Measurements from ENCODE around the gene EMSY. TPM values are rescaled to one million over a fixed set of nuclear protein-coding genes. Genes with fewer than 3 reads are reported as not detected.
"Not testable (repeated sequence)": the region's sequence is repeated elsewhere in the genome, so short reads cannot be mapped to it uniquely, and the experiment has no call there.

EMSY gene
- polyA plus RNA-seq, 1 donor (not counting 4 experiments of a cell fraction or from before 2014, with no cell fraction given): 11.3 TPM

DNA sequence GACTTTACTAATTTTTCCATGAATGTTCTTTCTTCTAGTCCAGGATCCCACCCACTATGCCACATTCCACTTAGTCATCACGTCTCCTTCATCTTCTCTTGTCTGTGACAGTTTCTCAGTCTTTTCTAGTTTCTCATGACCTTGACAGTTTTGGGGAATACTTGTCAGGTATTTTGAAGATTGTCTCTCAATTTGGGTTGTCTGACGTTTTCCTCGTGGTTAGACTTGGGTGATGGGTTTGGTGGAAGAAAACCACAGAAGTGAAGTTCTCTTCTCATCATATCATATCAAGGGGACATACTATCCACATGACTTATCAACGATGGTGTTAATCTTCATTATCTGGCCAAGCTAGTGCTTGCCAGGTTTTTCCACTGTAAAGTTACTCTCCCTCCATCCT, 123.3 kb downstream of the EMSY start:
- H3K4me3 ChIP-seq (ENCODE audit: control insufficient read depth in 2 of 3, extremely low read depth in 1 of 3, insufficient read depth in 2 of 3, low read depth in 1 of 3, low read length in 3 of 3): no peak overlapping the region
- H3K27me3 ChIP-seq (ENCODE audit: control insufficient read depth, extremely low read depth, insufficient read depth, low read length): no peaks in the 10 kb centered on the region
- no peak overlapping the region for H3K27ac ChIP-seq (ENCODE audit: control insufficient read depth, insufficient read depth, low read length)
- no peaks in the 10 kb centered on the region for H3K9me1 ChIP-seq (ENCODE audit: control insufficient read depth, extremely low read depth, insufficient read depth, low read length)
- no peak overlapping the region for H3K4me2 ChIP-seq (ENCODE audit: control insufficient read depth, extremely low read depth, insufficient read depth, low read depth, low read length)
- dilution Hi-C loops (cut with MboI; ENCODE audit: extremely low pct_ligation_motif_present, low sequenced_read_pairs): no loop called here
- H3K36me3 ChIP-seq (ENCODE audit: control insufficient read depth in 2 of 2, extremely low read depth in 1 of 2, insufficient read depth in 2 of 2, low read length in 2 of 2): no peaks in the 10 kb centered on the region
- DNase-seq (ENCODE audit: low read depth, low spot score) (no peak), FAIRE-seq (no peak)
- H3K79me2 ChIP-seq (ENCODE audit: control insufficient read depth, insufficient read depth, low read length): no peaks in the 10 kb centered on the region
- H3K9me3 ChIP-seq (ENCODE audit: control insufficient read depth, low read depth, low read length): no peaks in the 10 kb centered on the region
- H3K9ac ChIP-seq (ENCODE audit: control insufficient read depth, extremely low read depth, insufficient read depth, low read length): no peak overlapping the region
- H3K4me1 ChIP-seq (ENCODE audit: control insufficient read depth, extremely low read depth, insufficient read depth, low read length): no peaks in the 10 kb centered on the region
- TF ChIP-seq EZH2 (IDR thresholded peaks at IDR 0.05; ENCODE audit: low read length) (no peak), CTCF (optimal IDR thresholded peaks at IDR 0.05 in 1 of 3, IDR thresholded peaks at IDR 0.05 in 1 of 3, conservative IDR thresholded peaks at IDR 0.05 in 1 of 3; ENCODE audit: extremely low read depth in 1 of 3, insufficient read depth in 2 of 3, low read length in 3 of 3) (no peak)
- H4K20me1 ChIP-seq (ENCODE audit: control insufficient read depth, extremely low read depth, insufficient read depth, low read length): no peaks in the 10 kb centered on the region
- no peak overlapping the region for H2AFZ ChIP-seq (ENCODE audit: control insufficient read depth, low read length)

DNA sequence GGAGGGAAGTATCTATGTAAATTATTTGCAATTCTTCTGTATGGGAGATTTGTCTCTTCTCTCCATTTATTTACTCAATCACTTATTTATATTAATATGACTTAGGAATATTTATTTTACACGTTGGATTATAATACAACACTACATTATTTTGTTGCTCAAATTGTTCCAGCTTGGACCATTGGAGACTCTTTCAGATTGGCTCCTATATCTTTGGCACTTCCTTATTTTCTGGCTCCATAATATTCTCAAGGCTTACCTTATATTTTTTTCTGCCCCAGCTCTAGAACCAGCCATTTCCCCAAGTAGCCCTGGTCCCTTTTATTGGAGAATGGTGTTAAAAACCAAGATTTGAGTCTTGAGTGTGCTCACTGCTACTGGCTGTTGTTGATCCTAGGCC, 123.8 kb downstream of the EMSY start:
- TF ChIP-seq EZH2 (IDR thresholded peaks at IDR 0.05; ENCODE audit: low read length): no peak
- TF ChIP-seq CTCF (optimal IDR thresholded peaks at IDR 0.05 in 1 of 3, IDR thresholded peaks at IDR 0.05 in 1 of 3, conservative IDR thresholded peaks at IDR 0.05 in 1 of 3; ENCODE audit: extremely low read depth in 1 of 3, insufficient read depth in 2 of 3, low read length in 3 of 3): no peak
- H3K36me3 ChIP-seq (ENCODE audit: control insufficient read depth in 2 of 2, extremely low read depth in 1 of 2, insufficient read depth in 2 of 2, low read length in 2 of 2): no peaks in the 10 kb centered on the region
- H3K4me1 ChIP-seq (ENCODE audit: control insufficient read depth, extremely low read depth, insufficient read depth, low read length): no peaks in the 10 kb centered on the region
- no peaks in the 10 kb centered on the region for H3K9me1 ChIP-seq (ENCODE audit: control insufficient read depth, extremely low read depth, insufficient read depth, low read length)
- H2AFZ ChIP-seq (ENCODE audit: control insufficient read depth, low read length): no peak overlapping the region
- no peak overlapping the region for H3K27ac ChIP-seq (ENCODE audit: control insufficient read depth, insufficient read depth, low read length)
- H3K4me2 ChIP-seq (ENCODE audit: control insufficient read depth, extremely low read depth, insufficient read depth, low read depth, low read length): no peak overlapping the region
- H3K9ac ChIP-seq (ENCODE audit: control insufficient read depth, extremely low read depth, insufficient read depth, low read length): no peak overlapping the region
- H3K4me3 ChIP-seq (ENCODE audit: control insufficient read depth in 2 of 3, extremely low read depth in 1 of 3, insufficient read depth in 2 of 3, low read depth in 1 of 3, low read length in 3 of 3): no peak overlapping the region
- no peak for DNase-seq (ENCODE audit: low read depth, low spot score)
- H3K79me2 ChIP-seq (ENCODE audit: control insufficient read depth, insufficient read depth, low read length): no peaks in the 10 kb centered on the region
- H3K27me3 ChIP-seq (ENCODE audit: control insufficient read depth, extremely low read depth, insufficient read depth, low read length): no peaks in the 10 kb centered on the region
- H3K9me3 ChIP-seq (ENCODE audit: control insufficient read depth, low read depth, low read length): no peaks in the 10 kb centered on the region
- no peaks in the 10 kb centered on the region for H4K20me1 ChIP-seq (ENCODE audit: control insufficient read depth, extremely low read depth, insufficient read depth, low read length)
- no peak for FAIRE-seq
- dilution Hi-C loops (cut with MboI; ENCODE audit: extremely low pct_ligation_motif_present, low sequenced_read_pairs): no loop called here

GRCh38 chr11:76572181-76572875, 127.5 kb downstream of the EMSY start:
- H3K9me3 ChIP-seq (ENCODE audit: control insufficient read depth, low read depth, low read length); H3K9me1 ChIP-seq (ENCODE audit: control insufficient read depth, extremely low read depth, insufficient read depth, low read length); H3K9ac ChIP-seq (ENCODE audit: control insufficient read depth, extremely low read depth, insufficient read depth, low read length); H3K27me3 ChIP-seq (ENCODE audit: control insufficient read depth, extremely low read depth, insufficient read depth, low read length); H3K4me1 ChIP-seq (ENCODE audit: control insufficient read depth, extremely low read depth, insufficient read depth, low read length); H4K20me1 ChIP-seq (ENCODE audit: control insufficient read depth, extremely low read depth, insufficient read depth, low read length); FAIRE-seq; dilution Hi-C loops (cut with MboI; ENCODE audit: extremely low pct_ligation_motif_present, low sequenced_read_pairs); H3K4me3 ChIP-seq (ENCODE audit: control insufficient read depth in 2 of 3, extremely low read depth in 1 of 3, insufficient read depth in 2 of 3, low read depth in 1 of 3, low read length in 3 of 3); H3K79me2 ChIP-seq (ENCODE audit: control insufficient read depth, insufficient read depth, low read length); H3K4me2 ChIP-seq (ENCODE audit: control insufficient read depth, extremely low read depth, insufficient read depth, low read depth, low read length); H3K36me3 ChIP-seq (ENCODE audit: control insufficient read depth in 2 of 2, extremely low read depth in 1 of 2, insufficient read depth in 2 of 2, low read length in 2 of 2); H2AFZ ChIP-seq (ENCODE audit: control insufficient read depth, low read length); DNase-seq (ENCODE audit: low read depth, low spot score); H3K27ac ChIP-seq (ENCODE audit: control insufficient read depth, insufficient read depth, low read length): not testable (repeated sequence)

All from keratinocyte (primary cell).